ENCODE results near the gene KAT8. TPM values are rescaled to one million over a fixed set of nuclear protein-coding genes. Genes with fewer than 3 reads are reported as not detected.

Gene KAT8
- total and polyA plus RNA-seq, 2 of the 13 experiments (the other 11 are each of a cell fraction or from before 2014, with no cell fraction given): 79.0 to 84.2 TPM

DNA sequence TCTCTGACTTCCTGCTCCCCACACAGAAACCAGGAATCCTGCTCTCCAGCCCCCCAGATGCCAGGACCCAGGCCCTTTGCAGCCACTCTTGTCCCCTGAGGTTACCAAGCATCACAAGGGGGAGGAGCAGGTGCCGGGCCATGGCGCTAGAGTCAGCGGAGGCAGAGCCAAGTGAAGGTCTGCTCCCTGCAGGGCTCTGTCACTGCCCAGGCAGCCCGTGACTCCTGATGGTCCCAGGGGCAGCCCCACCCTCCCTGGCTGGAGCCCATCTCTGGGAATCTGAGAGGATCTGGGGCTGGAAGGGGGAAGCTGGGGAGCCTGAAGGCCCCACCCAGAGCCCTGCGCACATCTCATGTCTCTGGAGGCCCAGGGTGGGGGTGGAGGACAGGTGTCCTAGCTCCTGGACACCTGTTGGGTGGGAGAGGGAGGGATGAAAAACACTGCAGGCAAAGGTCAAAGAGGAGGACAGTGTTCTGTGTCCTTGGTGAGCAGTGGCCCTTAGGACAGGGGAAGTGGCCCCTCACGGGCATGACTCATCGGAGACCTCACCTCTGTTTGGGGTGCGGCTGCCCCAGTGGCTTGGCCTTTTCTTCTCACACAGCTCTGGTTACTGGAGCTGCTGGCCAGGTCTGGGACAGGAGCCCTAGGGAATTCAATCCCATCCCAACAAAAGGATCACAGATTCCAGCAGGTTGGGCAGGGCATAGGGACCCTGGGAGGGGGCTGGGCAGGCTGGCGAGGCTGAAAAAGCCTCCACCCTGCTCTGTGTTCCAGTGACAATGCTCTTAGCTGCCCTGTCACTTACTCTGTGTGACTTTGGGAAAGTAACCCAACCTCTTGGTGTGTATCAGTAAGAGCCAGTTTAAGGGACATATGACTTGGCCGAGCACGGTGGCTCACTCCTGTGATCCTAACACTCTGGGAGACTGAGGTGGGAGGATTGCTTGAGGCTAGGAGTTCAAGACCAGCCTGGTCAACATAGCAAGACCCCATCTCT is 32.7 kb downstream of the KAT8 start, which contains the start of gene PRSS36 (continued):
- TF ChIP-seq, protein P1, sequence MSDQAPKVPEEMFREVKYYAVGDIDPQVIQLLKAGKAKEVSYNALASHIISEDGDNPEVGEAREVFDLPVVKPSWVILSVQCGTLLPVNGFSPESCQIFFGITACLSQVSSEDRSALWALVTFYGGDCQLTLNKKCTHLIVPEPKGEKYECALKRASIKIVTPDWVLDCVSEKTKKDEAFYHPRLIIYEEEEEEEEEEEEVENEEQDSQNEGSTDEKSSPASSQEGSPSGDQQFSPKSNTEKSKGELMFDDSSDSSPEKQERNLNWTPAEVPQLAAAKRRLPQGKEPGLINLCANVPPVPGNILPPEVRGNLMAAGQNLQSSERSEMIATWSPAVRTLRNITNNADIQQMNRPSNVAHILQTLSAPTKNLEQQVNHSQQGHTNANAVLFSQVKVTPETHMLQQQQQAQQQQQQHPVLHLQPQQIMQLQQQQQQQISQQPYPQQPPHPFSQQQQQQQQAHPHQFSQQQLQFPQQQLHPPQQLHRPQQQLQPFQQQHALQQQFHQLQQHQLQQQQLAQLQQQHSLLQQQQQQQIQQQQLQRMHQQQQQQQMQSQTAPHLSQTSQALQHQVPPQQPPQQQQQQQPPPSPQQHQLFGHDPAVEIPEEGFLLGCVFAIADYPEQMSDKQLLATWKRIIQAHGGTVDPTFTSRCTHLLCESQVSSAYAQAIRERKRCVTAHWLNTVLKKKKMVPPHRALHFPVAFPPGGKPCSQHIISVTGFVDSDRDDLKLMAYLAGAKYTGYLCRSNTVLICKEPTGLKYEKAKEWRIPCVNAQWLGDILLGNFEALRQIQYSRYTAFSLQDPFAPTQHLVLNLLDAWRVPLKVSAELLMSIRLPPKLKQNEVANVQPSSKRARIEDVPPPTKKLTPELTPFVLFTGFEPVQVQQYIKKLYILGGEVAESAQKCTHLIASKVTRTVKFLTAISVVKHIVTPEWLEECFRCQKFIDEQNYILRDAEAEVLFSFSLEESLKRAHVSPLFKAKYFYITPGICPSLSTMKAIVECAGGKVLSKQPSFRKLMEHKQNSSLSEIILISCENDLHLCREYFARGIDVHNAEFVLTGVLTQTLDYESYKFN (CRISPR knock-in tag; conservative IDR thresholded peaks at IDR 0.05): peak; percentile 56
- TF ChIP-seq U2AF1 (optimal IDR thresholded peaks at IDR 0.05; ENCODE audit: low read depth, low read length) (no peak), AHR (CRISPR knock-in tag; IDR thresholded peaks at IDR 0.05) (no peak), NR2F1 (CRISPR knock-in tag; IDR thresholded peaks at IDR 0.05) (peak in 1 of 2 experiments; percentile 44; a peak in 1 of 4 replicates), FOSL2 (CRISPR knock-in tag; IDR thresholded peaks at IDR 0.05) (peak; percentile 93), ZNF687 (CRISPR knock-in tag; IDR thresholded peaks at IDR 0.05) (peak; percentile 51), CHD2 (IDR thresholded peaks at IDR 0.05; ENCODE audit: low read depth, low read length) (no peak), NR2F6 (IDR thresholded peaks at IDR 0.05) (0 out of 2 replicates have a peak, but pooled peaks have one; percentile 9), NR2F6 (CRISPR knock-in tag; IDR thresholded peaks at IDR 0.05) (peak; percentile 63; the same call in 1 of the 2 replicates), GABPB1 (CRISPR knock-in tag; IDR thresholded peaks at IDR 0.05) (no peak), PAX8 (CRISPR knock-in tag; IDR thresholded peaks at IDR 0.05; ENCODE audit: borderline replicate concordance) (no peak)
- TF ChIP-seq, protein P2, sequence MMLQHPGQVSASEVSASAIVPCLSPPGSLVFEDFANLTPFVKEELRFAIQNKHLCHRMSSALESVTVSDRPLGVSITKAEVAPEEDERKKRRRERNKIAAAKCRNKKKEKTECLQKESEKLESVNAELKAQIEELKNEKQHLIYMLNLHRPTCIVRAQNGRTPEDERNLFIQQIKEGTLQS (CRISPR knock-in tag; IDR thresholded peaks at IDR 0.05): peak; percentile 53; the same call in 1 of the 2 replicates
- TF ChIP-seq, protein P3, sequence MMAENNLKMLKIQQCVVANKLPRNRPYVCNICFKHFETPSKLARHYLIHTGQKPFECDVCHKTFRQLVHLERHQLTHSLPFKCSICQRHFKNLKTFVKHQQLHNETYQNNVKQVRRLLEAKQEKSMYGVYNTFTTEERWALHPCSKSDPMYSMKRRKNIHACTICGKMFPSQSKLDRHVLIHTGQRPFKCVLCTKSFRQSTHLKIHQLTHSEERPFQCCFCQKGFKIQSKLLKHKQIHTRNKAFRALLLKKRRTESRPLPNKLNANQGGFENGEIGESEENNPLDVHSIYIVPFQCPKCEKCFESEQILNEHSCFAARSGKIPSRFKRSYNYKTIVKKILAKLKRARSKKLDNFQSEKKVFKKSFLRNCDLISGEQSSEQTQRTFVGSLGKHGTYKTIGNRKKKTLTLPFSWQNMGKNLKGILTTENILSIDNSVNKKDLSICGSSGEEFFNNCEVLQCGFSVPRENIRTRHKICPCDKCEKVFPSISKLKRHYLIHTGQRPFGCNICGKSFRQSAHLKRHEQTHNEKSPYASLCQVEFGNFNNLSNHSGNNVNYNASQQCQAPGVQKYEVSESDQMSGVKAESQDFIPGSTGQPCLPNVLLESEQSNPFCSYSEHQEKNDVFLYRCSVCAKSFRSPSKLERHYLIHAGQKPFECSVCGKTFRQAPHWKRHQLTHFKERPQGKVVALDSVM (CRISPR knock-in tag; IDR thresholded peaks at IDR 0.05): peak; percentile 29; the same call in 1 of the 2 replicates
- TF ChIP-seq, protein P4, sequence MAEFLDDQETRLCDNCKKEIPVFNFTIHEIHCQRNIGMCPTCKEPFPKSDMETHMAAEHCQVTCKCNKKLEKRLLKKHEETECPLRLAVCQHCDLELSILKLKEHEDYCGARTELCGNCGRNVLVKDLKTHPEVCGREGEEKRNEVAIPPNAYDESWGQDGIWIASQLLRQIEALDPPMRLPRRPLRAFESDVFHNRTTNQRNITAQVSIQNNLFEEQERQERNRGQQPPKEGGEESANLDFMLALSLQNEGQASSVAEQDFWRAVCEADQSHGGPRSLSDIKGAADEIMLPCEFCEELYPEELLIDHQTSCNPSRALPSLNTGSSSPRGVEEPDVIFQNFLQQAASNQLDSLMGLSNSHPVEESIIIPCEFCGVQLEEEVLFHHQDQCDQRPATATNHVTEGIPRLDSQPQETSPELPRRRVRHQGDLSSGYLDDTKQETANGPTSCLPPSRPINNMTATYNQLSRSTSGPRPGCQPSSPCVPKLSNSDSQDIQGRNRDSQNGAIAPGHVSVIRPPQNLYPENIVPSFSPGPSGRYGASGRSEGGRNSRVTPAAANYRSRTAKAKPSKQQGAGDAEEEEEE (CRISPR knock-in tag; IDR thresholded peaks at IDR 0.05; ENCODE audit: borderline replicate concordance): no peak

Data from HepG2 (cell line).